ENCODE measurements around the gene CEP135. TPM values are rescaled to one million over a fixed set of nuclear protein-coding genes. Genes with fewer than 3 reads are reported as not detected.
"Not testable (repeated sequence)": the region's sequence is repeated elsewhere in the genome, so short reads cannot be mapped to it uniquely, and the experiment has no call there.

The CEP135 gene
- total RNA-seq, 1 experiment from 2014 or later, result 17.9 TPM

DNA sequence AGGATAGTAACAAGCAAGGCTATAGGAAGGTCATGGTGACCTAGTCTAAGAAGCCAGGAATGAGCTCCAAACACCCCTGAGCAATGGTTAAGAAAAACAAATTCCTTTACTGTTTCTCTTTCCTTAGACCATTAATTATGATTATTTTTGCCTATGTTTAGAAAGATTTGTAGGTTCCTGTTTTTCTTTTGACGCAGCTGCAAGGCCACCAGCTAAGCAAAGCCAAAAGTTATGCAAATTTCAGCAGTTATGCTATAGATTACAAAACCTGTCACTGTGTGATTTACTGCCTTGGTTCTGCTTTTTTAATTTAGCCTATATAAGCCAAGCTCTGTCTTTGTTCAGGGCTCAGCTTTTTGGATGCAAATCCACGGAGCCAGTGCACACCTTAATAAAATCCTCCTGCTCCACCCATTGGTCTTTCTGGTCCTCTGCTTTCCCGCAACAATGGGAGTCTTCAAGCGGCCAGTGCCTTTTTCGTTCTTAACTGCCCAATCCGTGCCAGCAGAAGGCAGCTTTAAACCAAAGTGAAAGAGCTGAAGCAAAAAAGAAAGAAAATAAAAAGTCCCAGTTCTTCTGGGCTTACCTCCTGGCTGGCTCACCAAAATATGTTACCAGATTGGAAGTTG, 1.4 kb upstream of the CEP135 start:
- DNase-seq (ENCODE audit: low spot score), result peak; percentile 39

DNA sequence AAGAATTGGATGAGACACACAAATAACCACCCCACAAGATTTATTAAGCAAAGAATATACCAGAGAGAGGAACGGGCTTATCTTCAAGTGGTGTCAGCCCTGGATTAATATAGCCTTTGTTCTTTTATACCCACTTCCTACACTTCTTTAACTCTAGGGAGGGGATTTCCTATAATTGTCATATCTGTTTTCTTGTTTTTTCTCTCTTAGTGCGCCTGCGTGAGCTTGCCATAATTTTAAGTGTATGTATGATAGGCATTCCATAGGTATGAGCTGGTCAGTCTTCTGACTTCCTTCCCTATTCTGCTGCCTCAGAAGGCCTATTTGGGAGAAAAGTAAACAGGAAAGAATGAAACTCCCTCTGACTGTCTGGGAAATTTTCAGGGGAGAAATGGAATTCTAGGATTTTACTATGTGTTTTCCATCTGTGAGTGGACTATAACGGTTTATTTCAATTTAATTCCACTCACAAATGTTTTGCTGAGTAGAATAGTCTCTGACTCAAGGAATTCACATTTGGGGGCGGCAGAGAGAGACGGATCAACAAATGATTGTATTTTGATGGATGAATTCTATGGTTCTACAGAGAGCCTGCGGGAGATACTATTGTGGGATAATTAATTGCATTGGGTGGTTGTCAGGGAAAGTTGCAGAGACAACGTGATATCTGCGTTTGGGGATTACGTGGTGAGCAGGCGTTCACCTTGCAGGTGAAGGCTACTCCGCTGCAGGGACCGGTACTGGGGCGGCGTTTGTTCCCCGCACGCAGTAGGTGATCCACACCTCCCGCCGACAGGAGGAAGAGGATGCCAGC, 626 bp upstream of the CEP135 start:
- DNase-seq (ENCODE audit: low spot score), result peak; percentile 92

DNA sequence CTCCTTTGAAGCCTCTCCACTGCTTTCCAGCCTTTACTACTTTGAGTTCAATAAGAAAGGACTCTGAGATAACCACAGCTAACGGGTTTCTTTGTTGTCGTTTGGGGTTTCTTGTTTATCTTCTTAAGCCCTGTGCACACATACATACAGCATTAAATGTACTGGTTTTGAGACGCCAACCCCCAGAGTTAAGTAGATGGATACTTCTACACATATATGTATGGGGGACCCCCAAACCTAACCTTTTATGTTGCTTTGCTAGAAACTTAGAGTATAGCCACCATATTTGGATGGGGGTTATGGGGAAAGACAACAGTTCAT, 697 bp downstream of the CEP135 start:
- peak; percentile 10 for DNase-seq (ENCODE audit: low spot score)

DNA sequence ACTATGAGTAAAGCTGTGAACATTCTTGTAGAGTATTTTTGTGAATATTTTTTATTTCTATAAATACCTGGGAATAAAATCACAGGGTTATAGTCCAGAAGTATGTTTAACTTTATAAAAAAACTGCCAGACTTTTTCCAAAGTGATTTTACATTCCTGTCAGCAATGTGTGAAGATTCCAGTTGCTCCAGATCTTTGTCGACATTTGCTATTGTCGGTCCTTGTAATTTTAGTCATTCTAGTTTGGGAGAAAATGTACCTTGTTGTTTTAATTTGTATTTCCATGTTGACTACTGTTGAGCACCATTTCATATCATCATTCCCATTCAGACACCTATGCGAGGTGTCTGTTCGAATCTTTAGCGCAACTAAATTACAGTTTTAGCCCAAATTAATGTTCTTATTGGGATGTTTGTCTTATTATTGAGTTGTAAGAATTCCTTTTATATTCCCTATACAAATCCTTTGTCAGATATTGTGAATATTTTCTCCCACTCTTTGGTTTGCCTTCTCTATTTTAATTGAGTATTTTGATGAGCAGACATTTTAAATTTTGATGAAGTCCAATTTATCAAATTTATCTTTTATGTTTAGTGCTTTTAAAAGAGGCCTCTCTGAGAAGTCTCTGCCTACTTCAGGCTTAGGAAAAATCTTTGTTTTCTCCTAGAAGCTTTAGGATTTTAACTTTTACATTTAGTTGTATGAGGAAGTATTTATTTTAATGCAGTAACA, 2.6 kb downstream of the CEP135 start:
- no peak for DNase-seq (ENCODE audit: low spot score)

DNA sequence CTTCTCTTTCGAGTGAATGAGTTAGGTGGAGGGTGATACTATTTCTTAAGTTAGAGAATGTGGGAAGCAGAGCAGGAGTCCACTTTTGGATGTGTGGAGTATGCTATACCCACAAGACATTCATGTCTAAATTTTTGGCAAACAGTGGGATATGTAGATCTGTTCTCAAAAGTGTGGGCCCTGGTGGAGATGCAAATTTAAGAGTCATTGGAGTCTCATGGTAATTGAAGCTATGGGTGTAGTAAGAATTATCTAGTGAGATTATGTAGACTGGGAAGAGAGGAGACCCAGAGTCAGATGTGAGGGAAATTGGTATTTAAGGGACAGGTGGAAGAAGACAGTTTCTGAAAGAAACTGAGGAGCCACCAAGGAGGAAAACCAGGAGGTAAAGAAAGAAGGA, 7.0 kb downstream of the CEP135 start:
- no peak for DNase-seq (ENCODE audit: low spot score)

DNA sequence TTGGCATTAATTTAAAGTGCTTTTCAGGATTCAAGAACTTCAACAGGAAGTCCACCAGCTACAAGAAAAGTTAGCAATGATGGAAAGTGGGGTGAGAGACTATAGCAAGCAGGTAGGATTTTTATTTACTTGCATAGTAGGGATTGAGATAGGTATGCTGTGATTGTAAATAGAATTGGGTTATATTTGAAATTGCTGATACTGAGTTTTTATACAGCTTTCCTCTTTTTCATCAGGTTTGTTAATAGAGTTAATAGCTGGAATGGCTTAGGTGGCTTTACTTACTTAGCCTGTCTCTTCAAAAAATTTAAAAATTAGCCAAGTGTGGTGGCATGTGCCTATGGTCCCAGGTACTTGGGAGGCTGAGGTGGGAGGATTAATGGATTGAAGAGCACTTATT, 10.9 kb downstream of the CEP135 start:
- DNase-seq (ENCODE audit: low spot score), result no peak

DNA sequence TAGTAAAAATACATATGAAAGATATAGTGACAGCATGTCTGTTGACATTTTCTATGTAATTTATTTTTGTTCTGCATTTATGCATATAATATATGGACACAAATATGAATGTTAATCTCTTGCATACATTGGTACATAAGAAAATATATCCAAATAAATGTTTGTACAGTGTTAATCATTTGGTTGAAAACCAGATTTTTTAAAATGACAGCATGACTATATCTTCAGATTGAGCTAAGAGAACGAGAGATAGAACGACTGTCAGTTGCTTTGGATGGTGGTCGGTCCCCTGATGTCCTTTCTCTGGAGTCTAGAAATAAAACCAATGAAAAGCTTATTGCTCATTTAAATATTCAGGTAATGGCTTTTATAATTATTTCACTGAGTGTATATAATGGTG, 15.3 kb downstream of the CEP135 start:
- DNase-seq (ENCODE audit: low spot score), result no peak

DNA sequence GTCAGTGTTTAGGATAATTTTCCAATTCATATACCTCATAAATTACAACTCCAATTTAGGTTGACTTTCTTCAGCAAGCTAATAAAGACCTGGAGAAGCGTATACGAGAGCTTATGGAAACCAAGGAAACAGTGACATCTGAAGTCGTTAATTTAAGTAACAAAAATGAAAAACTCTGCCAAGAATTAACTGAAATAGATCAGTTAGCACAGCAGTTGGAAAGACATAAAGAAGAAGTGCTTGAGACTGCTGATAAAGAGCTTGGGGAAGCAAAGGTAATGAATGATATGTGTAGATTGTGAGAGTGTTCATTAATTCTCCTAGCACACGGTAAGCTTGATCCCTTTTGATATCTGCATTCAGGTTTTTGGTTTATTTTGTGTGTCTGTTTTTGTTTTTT, 16.8 kb downstream of the CEP135 start:
- no peak for DNase-seq (ENCODE audit: low spot score)

DNA sequence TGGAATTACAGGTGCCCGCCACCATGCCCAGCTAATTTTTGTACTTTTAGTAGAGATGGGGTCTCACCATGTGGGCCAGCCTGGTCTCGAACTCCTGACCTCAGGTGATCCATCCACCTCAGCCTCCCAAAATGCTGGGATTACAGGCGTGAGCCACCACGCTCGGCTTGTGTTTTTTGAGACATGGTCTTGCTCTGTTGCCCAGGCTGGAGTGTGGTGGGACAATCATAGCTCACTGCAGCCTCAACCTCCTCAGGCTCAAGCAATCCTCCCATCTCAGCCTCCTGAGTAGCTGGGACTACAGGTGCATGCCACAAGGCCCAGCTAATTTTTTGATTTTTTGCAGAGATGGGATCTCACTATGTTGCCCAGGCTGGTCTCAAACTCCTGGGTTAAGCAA, 17.6 kb downstream of the CEP135 start:
- not testable (repeated sequence) for DNase-seq (ENCODE audit: low spot score)

DNA sequence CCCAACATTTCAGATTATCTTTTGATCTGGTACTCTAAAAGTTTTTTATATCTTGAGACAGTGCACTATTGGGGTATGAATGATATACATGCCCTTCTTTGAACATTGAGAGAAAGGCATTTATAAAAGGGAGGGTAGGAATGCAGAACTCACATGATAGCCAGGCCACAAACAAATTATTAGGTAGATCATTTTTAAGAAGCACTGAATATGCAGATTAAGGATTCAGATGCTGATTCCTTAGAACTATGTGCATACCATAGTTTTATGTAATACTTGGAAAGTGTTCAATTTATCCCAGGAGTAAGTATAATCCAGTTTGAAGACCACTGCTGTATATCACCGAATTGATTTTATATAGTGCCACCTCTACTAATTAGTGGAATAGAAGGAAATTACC, 18.6 kb downstream of the CEP135 start:
- no peak for DNase-seq (ENCODE audit: low spot score)

DNA sequence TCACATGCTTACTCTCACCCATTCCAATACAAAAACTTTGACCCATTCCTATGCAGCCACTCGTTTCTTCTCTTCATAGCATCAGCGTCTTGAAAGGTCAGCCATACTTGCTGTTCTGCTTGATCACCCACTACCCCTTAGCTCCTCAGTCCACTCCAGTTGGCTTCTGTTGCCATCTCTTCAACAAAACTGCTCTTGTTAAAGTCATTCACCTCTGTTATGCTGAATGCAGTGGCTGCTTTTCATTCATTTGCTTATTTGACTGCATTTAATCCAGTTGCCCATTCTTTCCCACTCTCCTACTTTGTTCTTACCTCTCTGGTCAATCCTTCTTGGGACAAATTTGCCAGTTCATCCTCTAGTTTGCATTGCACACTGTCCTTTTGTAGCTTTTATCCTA, 24.9 kb downstream of the CEP135 start:
- no peak for DNase-seq (ENCODE audit: low spot score)

DNA sequence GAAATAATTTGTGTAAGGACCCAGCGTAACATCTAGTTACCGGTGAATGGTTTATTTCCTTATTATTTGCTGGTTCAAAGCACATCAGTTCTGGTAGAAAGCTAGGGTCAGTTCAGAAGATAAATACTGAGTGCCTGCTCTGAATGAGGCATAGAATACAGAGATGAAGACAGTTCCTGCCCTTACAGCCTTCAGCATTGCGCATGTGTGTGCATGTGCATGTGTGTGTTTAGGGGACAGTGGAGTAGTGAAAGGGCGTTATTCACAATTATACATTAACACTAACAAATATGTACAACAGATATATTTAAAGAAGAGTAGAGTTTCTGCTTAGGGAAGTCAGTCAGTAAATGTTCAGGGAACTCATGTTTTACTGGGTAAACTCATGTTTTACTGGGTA, 29.1 kb downstream of the CEP135 start:
- DNase-seq (ENCODE audit: low spot score), result no peak

DNA sequence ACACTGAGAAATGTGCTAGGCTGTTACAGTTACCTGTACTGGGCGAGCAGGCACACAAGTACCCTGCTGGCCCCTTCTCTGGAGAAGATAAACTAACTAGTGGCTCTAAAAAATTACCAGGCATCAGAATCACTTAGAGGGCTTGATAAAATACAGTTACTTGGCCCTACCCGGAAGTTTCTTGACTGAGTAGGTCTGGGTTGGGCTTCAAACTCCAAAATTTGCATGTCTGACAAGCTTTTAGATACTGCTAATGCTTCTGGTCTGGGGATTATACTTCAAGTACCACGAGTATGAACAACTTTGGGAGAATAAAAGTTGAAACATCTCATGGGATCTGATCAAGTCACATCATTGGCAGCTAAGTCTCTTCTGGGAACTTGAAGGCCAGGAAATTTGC, 30.8 kb downstream of the CEP135 start:
- no peak for DNase-seq (ENCODE audit: low spot score)

DNA sequence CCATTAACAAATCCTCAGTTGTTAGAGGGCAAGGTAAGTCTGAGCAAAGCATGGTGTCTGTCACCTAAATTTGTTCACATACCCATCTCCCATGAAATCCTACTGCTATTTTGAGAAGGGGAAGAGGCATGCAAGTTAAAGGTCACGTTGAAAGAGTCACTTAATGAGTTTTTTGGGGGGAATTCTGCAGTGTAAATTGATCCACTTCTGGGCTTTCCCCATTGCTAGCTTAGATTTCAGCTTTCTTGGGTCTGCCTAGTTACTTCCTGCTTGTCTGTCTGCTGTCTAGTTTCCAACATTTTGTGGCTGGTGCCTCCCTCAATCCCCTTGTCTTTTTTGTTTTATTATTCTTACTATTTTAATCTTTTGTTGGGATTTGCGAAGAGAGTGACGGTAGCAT, 32.0 kb downstream of the CEP135 start:
- no peak for DNase-seq (ENCODE audit: low spot score)

DNA sequence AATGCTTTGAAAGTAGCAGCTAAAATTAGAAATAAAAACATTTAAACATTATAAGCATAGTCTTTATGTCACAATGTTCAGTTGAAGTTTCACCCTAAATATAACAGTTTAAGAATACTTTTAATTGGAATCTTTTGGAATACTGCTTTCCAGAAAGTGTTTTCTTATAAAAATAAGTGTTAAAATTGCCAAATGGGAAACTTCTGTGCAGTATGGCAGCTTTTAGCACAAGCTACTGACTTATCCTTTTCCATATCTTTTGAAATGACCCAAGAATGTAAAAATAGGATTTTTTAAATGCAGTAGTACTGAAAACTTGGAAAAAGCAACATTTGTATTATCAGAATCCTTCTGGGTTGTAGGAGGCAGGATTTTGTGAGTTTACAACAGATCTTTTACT, 34.2 kb downstream of the CEP135 start:
- no peak for DNase-seq (ENCODE audit: low spot score)

DNA sequence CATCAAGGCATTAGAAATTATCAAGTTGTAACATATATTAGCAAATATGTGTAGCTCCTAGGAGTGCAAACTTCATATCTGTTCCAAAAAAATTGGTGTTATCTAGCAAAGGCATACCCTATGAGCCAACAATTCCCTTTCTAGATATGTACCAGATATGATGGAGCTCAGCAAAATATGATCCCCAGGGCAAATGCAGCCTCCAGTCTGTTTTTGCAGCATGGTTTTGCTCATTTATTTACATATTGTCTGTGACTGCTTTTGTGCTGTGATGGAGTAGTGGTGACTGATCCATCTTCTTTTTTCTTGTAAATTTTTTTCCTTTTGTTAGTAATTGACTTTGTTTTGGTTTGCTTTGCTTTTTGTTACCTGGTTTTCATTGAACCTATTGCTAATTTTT, 41.0 kb downstream of the CEP135 start:
- no peak for DNase-seq (ENCODE audit: low spot score)

DNA sequence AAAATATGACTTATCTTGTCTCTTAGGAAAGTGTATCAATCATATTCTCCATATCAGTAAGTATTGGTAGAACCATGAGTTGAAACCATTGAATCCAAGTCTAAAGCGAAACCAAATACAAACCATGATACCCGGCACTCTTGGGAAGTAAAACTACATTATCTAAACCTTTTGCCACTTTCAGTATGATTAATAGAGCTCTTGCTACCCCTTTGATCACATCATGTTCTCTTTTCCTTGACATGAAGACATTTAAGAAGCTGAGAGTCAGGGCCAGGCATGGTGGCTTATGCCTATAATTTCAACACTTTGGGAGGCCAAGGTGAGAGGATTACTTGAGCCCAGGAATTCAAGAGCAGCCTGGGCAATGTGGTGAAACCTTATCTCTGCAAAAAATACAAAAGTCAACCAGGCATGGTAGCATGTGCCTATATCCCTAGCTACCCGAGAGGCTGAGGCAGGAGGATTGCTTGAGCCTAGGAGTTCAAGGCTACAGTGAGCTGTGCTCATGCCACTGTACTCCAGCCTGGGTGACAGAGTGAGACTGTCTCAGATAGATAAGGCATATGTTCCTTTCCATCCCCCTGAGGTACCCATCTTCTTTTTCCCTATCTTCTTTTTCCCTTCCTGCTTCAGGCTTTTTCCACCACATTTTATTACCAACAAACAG, 45.4 kb downstream of the CEP135 start:
- DNase-seq (ENCODE audit: low spot score), result no peak

DNA sequence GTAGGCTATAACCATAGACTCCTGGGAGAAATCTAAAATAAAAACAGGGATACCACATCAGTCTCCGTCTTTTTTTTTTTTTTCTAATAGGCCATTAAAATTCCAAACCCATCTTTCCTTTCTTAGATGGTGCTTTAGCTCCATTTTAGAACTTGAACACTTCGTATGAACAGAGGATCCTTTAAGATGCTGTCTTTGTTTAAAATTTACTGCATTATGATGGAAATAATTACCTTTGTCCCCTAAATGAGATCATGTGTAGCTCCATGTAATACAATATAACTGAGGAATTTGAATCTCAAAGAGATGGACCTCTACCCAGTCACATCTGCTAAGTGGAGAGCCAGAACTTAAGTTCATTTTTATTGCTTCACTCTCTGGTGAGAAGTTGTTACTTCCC, 47.9 kb downstream of the CEP135 start:
- no peak for DNase-seq (ENCODE audit: low spot score)

DNA sequence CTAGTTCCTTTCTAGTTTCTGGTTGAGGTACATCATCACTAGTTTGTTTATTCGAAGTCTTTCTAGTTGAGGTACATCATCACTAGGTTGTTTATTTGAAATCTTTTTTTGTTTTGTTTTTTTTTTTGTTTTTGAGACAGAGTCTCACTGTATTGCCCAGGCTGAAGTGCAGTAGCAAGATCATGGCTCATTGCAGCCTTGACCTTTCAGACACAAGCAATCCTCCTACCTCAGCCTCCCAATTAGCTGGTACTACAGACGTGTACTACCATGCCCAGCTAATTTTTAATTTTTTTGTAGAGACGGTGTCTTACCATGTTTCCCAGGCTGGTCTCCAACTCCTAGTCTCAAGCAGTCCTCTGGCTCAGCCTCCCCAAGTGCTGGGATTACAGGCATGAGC, 54.9 kb downstream of the CEP135 start:
- no peak for DNase-seq (ENCODE audit: low spot score)

DNA sequence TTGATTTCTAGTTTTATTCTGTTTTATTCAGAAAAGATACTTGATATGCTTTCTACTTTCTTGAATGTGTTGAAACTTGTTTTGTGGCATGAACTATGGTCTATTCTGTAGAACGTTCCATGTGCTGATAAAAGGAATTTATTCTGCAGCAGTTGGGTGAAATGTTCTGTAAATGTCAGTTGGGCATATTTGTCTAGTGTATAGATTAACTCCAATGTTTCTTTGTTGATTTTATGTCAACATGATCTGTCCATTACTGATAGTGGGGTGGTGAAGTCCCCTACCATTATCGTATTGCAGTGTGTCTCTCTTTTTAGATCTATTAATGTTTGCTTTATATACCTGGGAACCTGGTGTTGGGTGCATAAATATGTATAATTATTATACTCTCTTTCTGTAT, 55.5 kb downstream of the CEP135 start:
- DNase-seq (ENCODE audit: low spot score), result no peak

DNA sequence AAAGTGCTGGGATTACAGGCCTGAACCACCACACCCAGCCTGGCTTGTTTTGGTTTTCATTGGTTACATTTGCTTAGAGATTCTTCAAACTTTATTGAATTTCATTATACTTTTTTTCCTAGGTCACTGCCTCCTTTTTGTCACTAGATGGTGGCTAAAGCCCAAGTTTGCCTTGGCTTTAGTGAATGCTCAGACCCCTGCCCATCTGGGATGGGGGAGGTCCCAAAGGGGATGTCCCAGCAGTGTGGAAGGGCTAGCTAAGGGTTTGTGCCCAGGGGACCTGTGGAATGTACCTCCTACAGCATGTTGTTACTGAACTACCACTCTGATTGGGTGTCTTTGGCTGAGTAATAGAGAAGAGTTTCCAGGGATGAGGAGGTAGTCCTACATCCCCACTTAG, 58.4 kb downstream of the CEP135 start:
- no peak for DNase-seq (ENCODE audit: low spot score)

DNA sequence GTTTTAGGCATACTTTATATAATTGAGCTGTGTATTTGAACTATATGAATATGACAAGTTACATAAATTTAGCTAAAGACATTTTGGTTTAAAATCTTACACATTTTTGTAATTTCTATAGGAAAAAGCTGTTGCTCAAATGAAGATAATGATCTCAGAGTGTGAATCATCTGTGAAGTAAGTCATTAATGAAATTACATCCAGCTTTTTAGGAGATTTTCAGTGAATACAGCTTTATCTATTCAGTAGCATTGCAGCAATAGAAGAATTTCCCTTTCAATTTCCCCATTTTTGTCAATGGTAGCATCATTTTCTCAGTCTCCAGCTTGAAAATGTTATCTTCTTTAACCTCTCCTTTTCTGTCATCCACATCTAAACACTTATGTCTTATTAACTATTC, 59.5 kb downstream of the CEP135 start:
- no peak for DNase-seq (ENCODE audit: low spot score)

DNA sequence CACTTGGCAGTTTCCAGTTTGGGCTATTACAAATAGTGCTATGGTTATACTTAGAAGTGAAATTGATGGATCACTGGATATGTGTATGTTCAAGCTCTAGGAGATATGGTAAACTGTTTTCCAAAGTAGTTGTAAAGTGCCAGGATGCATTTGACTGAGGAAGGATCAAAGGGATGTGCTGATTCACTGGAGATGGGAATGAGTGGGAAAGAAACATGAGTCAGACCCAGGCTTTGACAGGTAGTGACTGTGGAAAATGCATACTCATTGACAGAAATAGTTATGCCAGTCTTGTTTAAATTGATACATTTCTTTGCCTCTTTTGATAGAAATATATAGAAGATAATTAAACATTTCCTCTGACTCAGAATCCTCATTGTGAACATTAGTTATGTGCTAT, 77.9 kb downstream of the CEP135 start:
- DNase-seq (ENCODE audit: low spot score), result peak; percentile 57
